Measurements from ENCODE around the gene R3HCC1L. TPM values are rescaled to one million over a fixed set of nuclear protein-coding genes. Genes with fewer than 3 reads are reported as not detected.

The R3HCC1L gene
- total RNA-seq, 4 donors from 2014 or later: 17.7 to 27.3 (median 25.3) TPM

- intact Hi-C loops (cut with DNase I; ENCODE audit: low total_unique reads): no loop called here
- WGBS, 2 donors (ENCODE audit: low coverage in 1 of 2): 0 to 65% methylated on average over 1 to 14 of the region's 14 CpGs
- TF ChIP-seq POLR2AphosphoS5 (IDR thresholded peaks at IDR 0.05) (no peak), POLR2A (IDR thresholded peaks at IDR 0.05) (no peak), CTCF (IDR thresholded peaks at IDR 0.05) (no peak), EP300 (IDR thresholded peaks at IDR 0.05; ENCODE audit: low read depth) (no peak)
- Histone ChIP-seq H3K27me3 (no peaks in the 10 kb centered on the region), H3K4me1 (peaks cover 0 to 5% (median 0%) of the 10 kb centered on the region in 4 donors), H3K9me3 (no peaks in the 10 kb centered on the region), H3K4me3 (no peak overlapping the region), H3K27ac (no peak overlapping the region), H3K36me3 (no peaks in the 10 kb centered on the region)
- in situ Hi-C loops (cut with MboI; ENCODE audit: low pct_ligation_motif_present in 1 of 4, low pct_unique_long_range_greater_than_20kb in 1 of 4, low sequenced_read_pairs in 3 of 4): no loop called here
- no peak for DNase-seq
Measured at GRCh38 chr10:98259606-98260315, 125.3 kb downstream of the R3HCC1L start.

DNA sequence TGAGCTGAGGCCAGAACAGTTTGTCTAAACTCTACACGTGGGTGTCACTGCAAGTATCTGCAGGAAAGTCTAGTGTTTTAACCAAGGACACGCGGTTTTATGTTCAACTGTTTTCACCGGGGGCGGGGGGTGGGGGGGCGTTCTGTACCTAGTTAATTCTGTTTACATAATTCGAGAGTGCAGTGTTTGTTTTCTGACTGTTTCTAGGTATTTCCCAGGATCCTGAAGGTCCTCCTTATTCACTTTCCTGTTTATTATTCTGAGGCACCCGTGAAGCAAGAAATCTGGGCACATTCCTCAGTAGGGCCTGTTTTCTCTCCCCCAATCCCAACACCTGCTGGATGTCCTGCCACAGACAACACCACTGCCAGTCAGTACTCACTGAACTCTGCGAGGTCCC is 125.9 kb downstream of the R3HCC1L start:
- Histone ChIP-seq H3K4me3 (no peak overlapping the region), H3K36me3 (no peaks in the 10 kb centered on the region), H3K4me1 (peaks cover 0 to 5% (median 0%) of the 10 kb centered on the region in 4 donors), H3K27ac (no peak overlapping the region), H3K9me3 (no peaks in the 10 kb centered on the region), H3K27me3 (no peaks in the 10 kb centered on the region)
- intact Hi-C loops (cut with DNase I; ENCODE audit: low total_unique reads) (no loop called here), in situ Hi-C loops (cut with MboI; ENCODE audit: low pct_ligation_motif_present in 1 of 4, low pct_unique_long_range_greater_than_20kb in 1 of 4, low sequenced_read_pairs in 3 of 4) (no loop called here)
- TF ChIP-seq EP300 (IDR thresholded peaks at IDR 0.05; ENCODE audit: low read depth): no peak
- TF ChIP-seq CTCF (IDR thresholded peaks at IDR 0.05): no peak
- no peak for TF ChIP-seq POLR2AphosphoS5 (IDR thresholded peaks at IDR 0.05)
- TF ChIP-seq POLR2A (IDR thresholded peaks at IDR 0.05): no peak
- 41 to 44% methylated on average over 3 to 9 of the region's 9 CpGs for WGBS, 2 donors (ENCODE audit: low coverage in 1 of 2)
- DNase-seq: no peak

DNA sequence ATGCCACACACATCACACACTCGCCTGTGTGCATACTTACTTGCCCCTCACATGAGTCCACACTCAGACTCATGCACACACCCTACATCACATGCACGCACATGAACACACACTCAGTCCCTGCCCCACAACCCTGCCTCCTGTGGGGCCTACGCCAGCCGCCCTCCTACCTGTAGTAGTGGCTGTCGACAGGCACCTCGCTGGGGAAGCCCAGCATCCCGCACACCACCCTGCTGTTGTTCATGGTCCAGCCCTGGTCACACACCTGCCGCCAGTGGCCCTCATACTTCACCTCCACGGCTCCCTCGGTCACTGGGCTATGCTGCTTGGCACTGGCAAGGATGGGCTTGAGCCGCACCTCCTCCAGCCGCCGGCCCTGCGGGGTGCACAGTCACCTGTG is 126.3 kb downstream of the R3HCC1L start:
- in situ Hi-C loops (cut with MboI; ENCODE audit: low pct_ligation_motif_present in 1 of 4, low pct_unique_long_range_greater_than_20kb in 1 of 4, low sequenced_read_pairs in 3 of 4) (no loop called here), intact Hi-C loops (cut with DNase I; ENCODE audit: low total_unique reads) (no loop called here)
- Histone ChIP-seq H3K27me3 (peaks cover 1% of the 10 kb centered on the region), H3K27ac (no peak overlapping the region), H3K4me1 (peaks cover 0 to 5% (median 0%) of the 10 kb centered on the region in 4 donors), H3K4me3 (no peak overlapping the region), H3K9me3 (no peaks in the 10 kb centered on the region), H3K36me3 (no peaks in the 10 kb centered on the region)
- DNase-seq: no peak
- WGBS, 2 donors (ENCODE audit: low coverage in 1 of 2): 94 to 100% methylated on average over 1 to 14 of the region's 14 CpGs
- TF ChIP-seq POLR2A (IDR thresholded peaks at IDR 0.05) (no peak), CTCF (IDR thresholded peaks at IDR 0.05) (no peak), EP300 (IDR thresholded peaks at IDR 0.05; ENCODE audit: low read depth) (no peak), POLR2AphosphoS5 (IDR thresholded peaks at IDR 0.05) (no peak)

GRCh38 chr10:98261436-98262277 is 127.2 kb downstream of the R3HCC1L start:
- no peaks in the 10 kb centered on the region for H3K36me3 ChIP-seq
- intact Hi-C loops (cut with DNase I; ENCODE audit: low total_unique reads): no loop called here
- H3K27ac ChIP-seq: no peak overlapping the region
- H3K9me3 ChIP-seq: no peaks in the 10 kb centered on the region
- H3K27me3 ChIP-seq: peaks cover 10% of the 10 kb centered on the region
- TF ChIP-seq POLR2A (IDR thresholded peaks at IDR 0.05) (no peak), CTCF (IDR thresholded peaks at IDR 0.05) (no peak), EP300 (IDR thresholded peaks at IDR 0.05; ENCODE audit: low read depth) (no peak), POLR2AphosphoS5 (IDR thresholded peaks at IDR 0.05) (no peak)
- no peak for DNase-seq
- 83 to 100% methylated on average over 2 to 12 of the region's 15 CpGs for WGBS, 2 donors (ENCODE audit: low coverage in 1 of 2)
- H3K4me1 ChIP-seq: peaks cover 0 to 5% (median 0%) of the 10 kb centered on the region in 4 donors
- in situ Hi-C loops (cut with MboI; ENCODE audit: low pct_ligation_motif_present in 1 of 4, low pct_unique_long_range_greater_than_20kb in 1 of 4, low sequenced_read_pairs in 3 of 4): no loop called here
- no peak overlapping the region for H3K4me3 ChIP-seq
